Activated T-cell treated with anti-CD3 and anti-CD28 coated beads, Interleukin-2, amount 50 U/mL, for 4 hours (primary cell): ENCODE results near the gene LENG9. TPM values are rescaled to one million over a fixed set of nuclear protein-coding genes. Genes with fewer than 3 reads are reported as not detected.
A peak's percentile ranks its signal among the peaks of the same experiment; 100 is the strongest.

Experiments
- ATAC-seq, 2 donors: fragments of 200-7000 bp; cut with Tn5 transposase; one replicate each; pipeline ENCODE4 v1.10.0; 2021
- DNase-seq: peaks from one replicate; pipeline ENCODE4 v3.0.0-alpha.2; 2020
- H3K27me3 Mint-ChIP-seq: one replicate; pipeline ENCODE4 v1.8.0; 2021; ENCODE audit warnings: low read depth, mixed read lengths
- H3K36me3 Mint-ChIP-seq: one replicate; pipeline ENCODE4 v1.8.0; 2022; ENCODE audit warnings: mixed read lengths; ENCODE audit not compliant: insufficient read depth
- H3K4me1 Mint-ChIP-seq: one replicate; pipeline ENCODE4 v1.8.0; 2021; ENCODE audit warnings: low read depth, mixed read lengths
- H3K4me3 Mint-ChIP-seq: one replicate; pipeline ENCODE4 v1.8.0; 2021; ENCODE audit warnings: mild to moderate bottlenecking, moderate library complexity, mixed read lengths
- H3K9me3 Mint-ChIP-seq: one replicate; pipeline ENCODE4 v1.8.0; 2021; ENCODE audit warnings: mixed read lengths
- total RNA-seq, 3 donors: library from RNA; stranded (reverse); gene quantifications; one replicate each; pipeline ENCODE4 v1.2.1, GENCODE V29; 2021

The LENG9 gene
- total RNA-seq, 3 donors from 2014 or later, result 4.8 to 5.4 (median 5.2) TPM

- no peak for ATAC-seq
- Mint-ChIP-seq H3K4me3 (peak overlapping the region; percentile 9), H3K9me3 (no peaks in the 10 kb centered on the region), H3K4me1 (peaks cover 10% of the 10 kb centered on the region), H3K27me3 (no peaks in the 10 kb centered on the region), H3K36me3 (peaks cover 44% of the 10 kb centered on the region)
- DNase-seq, result no peak
Measured at GRCh38 chr19:54457773-54458647, 5.6 kb downstream of the LENG9 start.

GRCh38 chr19:54456423-54457373, 6.9 kb downstream of the LENG9 start:
- H3K4me3 Mint-ChIP-seq, result no peak overlapping the region
- H3K4me1 Mint-ChIP-seq, result peaks cover 8% of the 10 kb centered on the region
- DNase-seq, result no peak
- H3K36me3 Mint-ChIP-seq, result peaks cover 48% of the 10 kb centered on the region
- no peaks in the 10 kb centered on the region for H3K27me3 Mint-ChIP-seq
- ATAC-seq, result no peak
- H3K9me3 Mint-ChIP-seq, result no peaks in the 10 kb centered on the region

- DNase-seq (no peak), ATAC-seq (no peak)
- Mint-ChIP-seq H3K27me3 (no peaks in the 10 kb centered on the region), H3K4me1 (peaks cover 16% of the 10 kb centered on the region), H3K4me3 (no peak overlapping the region), H3K36me3 (peaks cover 50% of the 10 kb centered on the region), H3K9me3 (no peaks in the 10 kb centered on the region)
Measured at GRCh38 chr19:54455786-54456422, 7.7 kb downstream of the LENG9 start.

DNA sequence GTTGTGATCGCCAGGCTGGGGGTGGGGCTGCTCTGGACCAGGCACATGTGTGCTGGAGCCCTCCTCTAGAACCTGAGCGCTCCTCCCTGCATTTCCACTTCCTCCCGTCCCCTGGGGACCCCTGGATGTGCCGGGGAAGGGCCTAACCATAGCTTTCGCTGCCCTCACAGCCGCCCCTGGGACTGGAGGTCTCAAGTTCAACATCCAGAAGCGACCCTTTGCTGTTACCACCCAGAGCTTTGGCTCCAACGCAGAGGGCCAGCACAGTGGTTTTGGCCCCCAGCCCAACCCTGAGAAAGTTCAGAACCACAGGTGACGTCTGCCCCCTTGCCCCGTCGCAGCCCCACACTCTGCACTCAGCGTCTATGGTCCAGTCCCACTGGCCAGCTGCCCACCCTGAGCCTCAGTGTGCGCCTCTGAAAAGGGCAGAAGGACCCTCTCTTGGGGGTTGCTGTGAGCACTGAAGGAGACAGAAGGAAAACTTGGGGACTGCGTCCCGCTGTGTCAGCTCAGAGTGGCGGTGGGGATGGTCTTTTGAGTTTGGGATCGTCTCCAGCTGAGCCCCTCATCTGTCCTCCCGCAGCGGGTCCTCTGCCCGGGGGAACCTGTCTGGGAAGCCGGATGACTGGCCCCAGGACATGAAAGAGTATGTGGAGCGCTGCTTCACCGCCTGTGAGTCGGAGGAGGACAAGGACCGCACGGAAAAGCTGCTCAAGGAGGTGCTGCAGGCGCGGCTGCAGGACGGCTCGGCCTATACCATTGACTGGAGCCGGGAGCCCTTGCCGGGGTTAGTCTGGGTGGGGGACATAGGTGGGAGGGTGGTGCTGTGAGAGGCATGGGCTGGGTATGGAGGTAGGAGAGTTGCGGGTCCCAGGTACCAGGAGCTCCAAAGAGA, 8.6 kb downstream of the LENG9 start:
- DNase-seq (no peak), ATAC-seq (no peak)
- peaks cover 25% of the 10 kb centered on the region for H3K4me1 Mint-ChIP-seq
- H3K36me3 Mint-ChIP-seq, result peaks cover 50% of the 10 kb centered on the region
- H3K4me3 Mint-ChIP-seq, result no peak overlapping the region
- H3K27me3 Mint-ChIP-seq, result no peaks in the 10 kb centered on the region
- H3K9me3 Mint-ChIP-seq, result no peaks in the 10 kb centered on the region

DNA sequence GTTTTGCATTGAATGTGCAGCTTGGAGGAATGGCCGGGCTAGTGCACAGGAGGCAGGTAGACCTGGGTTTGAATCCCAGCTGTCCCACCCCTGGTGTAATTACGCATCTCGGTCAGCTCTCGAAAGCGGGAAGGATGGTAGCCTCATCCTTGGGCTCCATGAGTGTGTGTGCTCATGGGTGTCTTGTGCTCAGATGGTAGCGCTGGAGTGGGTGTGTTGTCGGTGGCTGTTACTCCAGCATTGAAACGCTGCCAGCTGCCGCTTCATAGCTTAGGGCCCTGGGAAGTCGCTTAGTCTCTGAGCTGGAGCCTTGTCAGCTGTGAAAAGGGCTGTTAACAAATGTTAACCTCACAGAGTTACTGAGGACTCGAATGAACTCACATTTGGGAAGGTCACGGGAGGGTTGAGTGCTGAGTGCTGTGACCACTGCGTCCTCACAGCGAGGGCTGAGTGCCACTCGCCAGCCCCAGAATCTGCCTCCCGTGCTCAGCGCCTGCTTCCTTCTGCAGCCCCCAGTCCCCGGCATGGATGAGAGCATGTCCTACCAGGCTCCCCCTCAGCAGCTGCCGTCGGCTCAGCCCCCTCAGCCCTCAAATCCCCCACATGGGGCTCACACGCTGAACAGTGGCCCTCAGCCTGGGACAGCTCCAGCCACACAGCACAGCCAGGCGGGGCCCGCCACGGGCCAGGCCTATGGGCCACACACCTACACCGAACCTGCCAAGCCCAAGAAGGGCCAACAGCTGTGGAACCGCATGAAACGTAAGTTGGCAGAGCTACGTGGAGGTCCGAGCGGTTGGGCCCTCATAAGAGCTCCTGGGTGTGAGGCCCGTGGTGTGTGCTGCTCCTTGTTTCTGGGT, 9.4 kb downstream of the LENG9 start:
- H3K4me1 Mint-ChIP-seq, result peaks cover 29% of the 10 kb centered on the region
- H3K4me3 Mint-ChIP-seq, result no peak overlapping the region
- DNase-seq (no peak), ATAC-seq (no peak)
- peaks cover 43% of the 10 kb centered on the region for H3K36me3 Mint-ChIP-seq
- no peaks in the 10 kb centered on the region for H3K27me3 Mint-ChIP-seq
- H3K9me3 Mint-ChIP-seq, result no peaks in the 10 kb centered on the region

DNA sequence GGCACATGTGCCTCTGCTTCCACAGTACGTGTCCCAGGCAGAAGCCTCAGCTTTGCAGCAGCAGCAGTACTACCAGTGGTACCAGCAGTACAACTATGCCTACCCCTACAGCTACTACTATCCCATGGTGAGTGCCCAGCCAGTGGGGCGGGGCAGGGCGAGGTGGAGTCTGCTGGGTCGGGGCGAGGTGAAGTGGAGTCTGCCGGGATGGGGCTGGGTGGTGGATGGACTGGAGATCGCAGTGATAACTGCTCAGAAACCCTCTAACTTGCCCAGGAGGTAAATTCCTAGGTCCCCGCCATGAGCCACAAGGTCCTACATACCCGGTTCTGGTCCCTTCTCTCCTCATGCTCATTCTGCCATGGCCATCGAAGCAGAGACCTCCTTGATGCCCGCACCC, 11.0 kb downstream of the LENG9 start:
- H3K27me3 Mint-ChIP-seq, result no peaks in the 10 kb centered on the region
- H3K4me3 Mint-ChIP-seq, result no peak overlapping the region
- peaks cover 28% of the 10 kb centered on the region for H3K36me3 Mint-ChIP-seq
- ATAC-seq (no peak), DNase-seq (no peak)
- H3K4me1 Mint-ChIP-seq, result peaks cover 33% of the 10 kb centered on the region
- no peaks in the 10 kb centered on the region for H3K9me3 Mint-ChIP-seq

GRCh38 chr19:54451997-54452396, 11.6 kb downstream of the LENG9 start:
- no peaks in the 10 kb centered on the region for H3K9me3 Mint-ChIP-seq
- ATAC-seq (no peak), DNase-seq (no peak)
- H3K36me3 Mint-ChIP-seq, result peaks cover 27% of the 10 kb centered on the region
- peaks cover 39% of the 10 kb centered on the region for H3K4me1 Mint-ChIP-seq
- H3K27me3 Mint-ChIP-seq, result no peaks in the 10 kb centered on the region
- no peak overlapping the region for H3K4me3 Mint-ChIP-seq

GRCh38 chr19:54451331-54451871, 12.2 kb downstream of the LENG9 start:
- Mint-ChIP-seq H3K9me3 (no peaks in the 10 kb centered on the region), H3K36me3 (peaks cover 27% of the 10 kb centered on the region), H3K4me3 (peak overlapping the region; percentile 100), H3K4me1 (peaks cover 43% of the 10 kb centered on the region), H3K27me3 (no peaks in the 10 kb centered on the region)
- no peak for DNase-seq
- ATAC-seq, result no peak

DNA sequence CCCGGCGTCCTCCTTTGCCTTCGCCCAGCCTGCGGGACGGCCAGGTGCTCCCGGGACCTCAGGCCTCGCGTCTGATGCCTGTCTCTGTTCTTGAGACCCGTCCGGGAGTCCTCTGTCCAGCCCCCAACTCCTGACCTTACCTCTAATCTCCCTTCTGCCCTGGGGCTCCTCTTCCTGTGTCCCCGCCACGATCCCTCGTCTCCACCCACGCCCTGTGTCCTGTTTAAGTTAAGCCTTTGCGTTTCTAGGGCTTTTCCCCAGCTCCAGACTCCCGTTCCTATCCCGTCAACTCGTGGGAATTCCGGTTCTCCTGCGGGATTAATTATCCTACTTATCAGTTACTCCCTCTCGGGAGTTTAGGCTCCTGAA, 13.9 kb downstream of the LENG9 start:
- no peaks in the 10 kb centered on the region for H3K9me3 Mint-ChIP-seq
- DNase-seq (no peak), ATAC-seq (peak; percentile 0 to 1)
- peaks cover 23% of the 10 kb centered on the region for H3K36me3 Mint-ChIP-seq
- H3K4me3 Mint-ChIP-seq, result peak overlapping the region; percentile 100
- peaks cover 43% of the 10 kb centered on the region for H3K4me1 Mint-ChIP-seq
- H3K27me3 Mint-ChIP-seq, result no peaks in the 10 kb centered on the region

DNA sequence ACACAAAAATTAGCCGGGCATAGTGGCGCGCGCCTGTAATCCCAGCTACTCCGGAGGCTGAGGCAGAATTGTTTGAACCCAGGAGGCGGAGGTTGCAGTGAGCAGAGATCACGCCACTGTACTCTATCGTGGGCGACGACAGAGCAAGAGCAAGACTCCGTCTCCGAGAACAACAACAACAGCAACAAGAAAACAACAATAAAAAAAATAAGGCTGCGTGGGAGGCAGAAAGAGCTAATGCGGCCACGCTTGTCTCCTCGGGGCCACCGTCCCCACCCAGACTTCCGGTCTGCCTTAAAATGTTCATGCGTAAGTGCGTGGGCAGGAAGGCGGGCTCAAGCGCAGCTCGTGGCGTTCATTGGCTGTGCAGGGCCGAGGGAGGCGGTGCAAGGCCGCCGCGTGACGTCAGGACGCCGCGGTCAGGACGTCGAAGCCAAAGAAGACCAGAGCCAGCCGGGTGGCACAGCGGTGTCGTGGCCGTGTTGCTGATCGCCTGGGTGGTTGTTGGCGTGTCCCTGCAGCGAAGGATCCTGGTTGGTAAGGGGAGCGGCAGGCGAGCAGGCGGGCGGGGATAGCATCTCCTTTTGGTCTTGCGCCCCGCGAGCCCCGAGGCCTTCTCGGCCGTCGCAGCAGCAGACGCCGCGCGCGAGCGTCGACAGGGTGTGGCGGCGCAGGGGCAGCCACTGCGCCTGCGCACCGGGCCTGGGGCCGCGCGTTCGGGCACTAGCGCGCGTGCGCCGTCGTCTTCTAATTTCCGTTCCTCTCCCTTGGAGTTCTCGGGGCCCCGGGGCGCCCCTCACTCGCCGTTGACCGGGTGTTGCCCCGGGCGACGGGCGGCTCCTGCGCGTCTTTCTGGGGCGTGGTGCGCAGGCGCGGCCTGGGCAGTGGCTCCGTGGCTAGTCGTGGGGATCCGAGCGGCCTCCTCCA, 14.5 kb downstream of the LENG9 start, which contains the start of gene LENG8:
Gene LENG8, plus strand, starts transcription at position 426 of the 927 bp plus-strand sequence. CDS start 2,146 bp downstream, outside the sequence.
- H3K9me3 Mint-ChIP-seq, result no peaks in the 10 kb centered on the region
- H3K4me1 Mint-ChIP-seq, result peaks cover 43% of the 10 kb centered on the region
- H3K36me3 Mint-ChIP-seq, result peaks cover 22% of the 10 kb centered on the region
- no peaks in the 10 kb centered on the region for H3K27me3 Mint-ChIP-seq
- ATAC-seq (peak; percentile 92 to 93), DNase-seq (peak; percentile 96)
- H3K4me3 Mint-ChIP-seq, result peak within 1 kb of the TSS; percentile 100

GRCh38 chr19:54448040-54448773, 15.4 kb downstream of the LENG9 start:
- peak; percentile 25 for DNase-seq
- peak; percentile 31 to 41 for ATAC-seq
- Mint-ChIP-seq H3K9me3 (no peaks in the 10 kb centered on the region), H3K27me3 (no peaks in the 10 kb centered on the region), H3K36me3 (peaks cover 16% of the 10 kb centered on the region), H3K4me3 (peak overlapping the region; percentile 100), H3K4me1 (peaks cover 43% of the 10 kb centered on the region)
